Activated gamma-delta T cell (primary cell): ENCODE measurements around the gene ESRRB.
"Not testable (repeated sequence)": the region's sequence is repeated elsewhere in the genome, so short reads cannot be mapped to it uniquely, and the experiment has no call there.

Source experiments
- DNase-seq: peaks from one replicate; lab custom pipeline; 2025; lab: John Stamatoyannopoulos, UW

Gene ESRRB

GRCh38 chr14:76497550-76498462, 121.9 kb downstream of the ESRRB start:
- no peak for DNase-seq

- no peak for DNase-seq
Measured at GRCh38 chr14:76498463-76498935, 122.6 kb downstream of the ESRRB start.

GRCh38 chr14:76498976-76499375, 123.0 kb downstream of the ESRRB start:
- DNase-seq = no peak

- no peak for DNase-seq
Measured at GRCh38 chr14:76499399-76499798, 123.5 kb downstream of the ESRRB start.

GRCh38 chr14:76500011-76500410, 124.1 kb downstream of the ESRRB start:
- DNase-seq = no peak

- DNase-seq = no peak
Measured at GRCh38 chr14:76500480-76500879, 124.5 kb downstream of the ESRRB start.

DNA sequence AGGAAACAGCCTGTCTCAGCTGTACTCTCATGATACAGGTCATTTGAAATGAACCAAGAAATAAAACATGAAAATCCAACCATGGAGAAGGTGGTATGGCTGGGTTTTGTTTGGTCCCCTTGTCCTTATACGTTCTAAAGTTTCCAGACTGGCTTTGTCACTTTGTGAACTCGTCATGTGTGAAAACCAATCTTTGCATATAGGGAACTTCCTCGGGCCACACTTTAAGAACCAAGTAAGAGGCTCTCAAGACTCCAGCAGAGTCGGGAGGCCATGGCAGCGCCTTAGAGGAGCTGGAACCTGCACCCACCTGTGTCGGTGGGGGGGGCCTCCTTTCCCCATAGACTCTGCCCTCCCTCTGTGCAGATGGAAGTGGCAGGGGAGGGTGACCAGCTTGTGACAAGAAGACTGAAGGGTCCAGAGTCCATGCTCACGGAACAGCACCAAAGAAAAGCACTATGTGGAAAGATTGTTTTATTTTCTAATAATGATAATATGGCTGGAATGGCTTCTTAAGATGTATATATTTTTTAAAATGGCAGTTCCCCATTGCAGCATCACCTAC, 125.3 kb downstream of the ESRRB start:
- no peak for DNase-seq

DNA sequence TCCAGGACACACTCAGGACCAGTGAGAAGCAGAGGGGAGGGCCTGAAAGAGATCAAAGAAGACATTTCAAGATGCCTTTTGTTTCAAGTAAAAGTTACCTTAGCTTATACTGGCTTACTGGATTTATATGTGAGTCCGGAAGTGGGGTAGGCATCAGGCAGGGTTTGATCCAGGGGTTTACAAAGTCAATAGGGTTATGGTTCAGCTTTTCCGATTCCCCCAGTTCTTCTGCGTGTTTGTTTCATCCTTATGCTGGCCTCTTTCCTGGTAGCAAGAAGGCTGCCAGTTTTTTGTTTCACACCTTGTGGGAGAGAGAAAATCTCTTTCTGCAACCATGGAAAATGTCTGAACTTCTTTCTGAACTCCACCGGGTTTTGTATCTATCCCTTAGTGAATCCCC, 126.3 kb downstream of the ESRRB start:
- no peak for DNase-seq

DNA sequence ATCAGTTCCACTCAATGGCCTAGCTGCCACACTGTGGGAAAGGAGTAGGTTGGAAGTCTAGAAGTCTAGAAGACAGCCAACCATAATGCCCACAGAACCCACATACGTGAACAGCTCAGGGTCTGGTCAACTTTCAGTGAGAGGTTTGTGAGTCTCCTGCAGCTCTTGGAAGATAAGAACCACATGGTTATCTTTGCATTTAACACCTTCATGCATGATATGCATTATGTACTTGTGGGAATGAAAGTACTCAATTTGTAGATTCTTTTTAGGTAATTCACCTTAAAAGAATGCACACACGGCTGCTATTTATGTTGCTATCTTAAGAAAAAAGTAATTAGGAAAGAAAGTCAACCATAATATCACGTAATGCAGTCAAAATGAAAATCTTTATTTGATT, 126.7 kb downstream of the ESRRB start:
- no peak for DNase-seq

DNA sequence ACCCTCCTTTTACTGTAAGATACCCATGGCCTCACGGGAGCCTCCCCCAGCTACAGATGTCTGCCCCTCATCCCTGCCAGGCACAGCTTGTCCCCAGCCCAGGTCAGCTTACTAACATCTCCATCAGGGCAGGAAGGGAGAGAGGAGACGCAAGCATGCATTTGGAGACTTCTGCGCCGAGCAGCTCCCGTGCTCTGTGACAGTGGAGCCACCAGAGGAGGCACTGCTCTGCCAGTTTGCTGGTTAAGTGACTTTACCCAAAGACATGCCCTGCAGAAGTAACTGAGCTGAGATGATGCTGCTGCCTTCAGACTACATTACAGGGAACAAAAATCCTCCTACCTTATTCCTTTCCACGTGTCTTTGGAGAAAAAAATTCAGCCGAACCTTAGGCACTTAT, 133.4 kb downstream of the ESRRB start:
- DNase-seq = no peak

DNA sequence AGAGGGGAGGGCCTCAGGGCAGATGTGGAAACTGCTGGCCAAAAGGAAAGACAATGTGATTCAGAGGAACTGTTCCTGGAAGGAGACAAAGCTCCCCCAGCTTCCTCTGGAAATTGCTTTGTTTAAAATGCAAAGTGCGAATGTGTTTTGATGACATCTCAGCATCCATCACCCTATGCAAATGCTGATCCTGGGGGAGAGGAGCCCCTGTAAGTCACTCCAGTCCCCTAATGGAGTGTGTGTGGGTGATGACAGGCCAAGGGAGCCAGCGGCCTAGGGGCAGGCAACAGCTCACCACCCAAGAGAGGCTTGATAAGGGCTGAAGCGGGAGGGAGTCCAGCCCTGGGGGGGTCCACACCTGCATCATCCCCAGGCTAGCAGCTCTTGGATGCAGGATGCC, 134.2 kb downstream of the ESRRB start:
- no peak for DNase-seq

GRCh38 chr14:76514213-76514998, 138.5 kb downstream of the ESRRB start:
- DNase-seq = no peak

GRCh38 chr14:76516884-76517283, 140.9 kb downstream of the ESRRB start:
- DNase-seq = no peak

DNA sequence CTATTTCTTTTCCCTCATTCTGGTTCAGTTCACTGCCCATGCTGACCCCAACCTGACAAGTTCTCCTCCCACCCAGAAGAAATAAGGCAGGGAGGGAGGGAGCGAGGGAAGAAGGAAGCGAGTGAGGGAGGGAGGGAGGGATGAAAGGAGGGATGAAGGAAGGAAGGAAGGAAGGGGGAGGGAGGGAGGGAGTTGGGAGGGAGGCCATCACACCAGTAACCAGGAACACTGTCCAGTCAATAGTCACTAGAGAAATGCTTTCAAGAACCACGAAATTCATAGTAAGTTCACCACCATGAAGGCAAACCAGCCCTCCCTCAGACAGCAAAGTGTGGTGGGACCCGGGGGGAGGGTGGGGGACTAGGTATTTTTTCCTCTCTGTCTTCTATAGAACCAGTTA, 142.4 kb downstream of the ESRRB start:
- DNase-seq = no peak

GRCh38 chr14:76525106-76525821, 149.3 kb downstream of the ESRRB start:
- no peak for DNase-seq

DNA sequence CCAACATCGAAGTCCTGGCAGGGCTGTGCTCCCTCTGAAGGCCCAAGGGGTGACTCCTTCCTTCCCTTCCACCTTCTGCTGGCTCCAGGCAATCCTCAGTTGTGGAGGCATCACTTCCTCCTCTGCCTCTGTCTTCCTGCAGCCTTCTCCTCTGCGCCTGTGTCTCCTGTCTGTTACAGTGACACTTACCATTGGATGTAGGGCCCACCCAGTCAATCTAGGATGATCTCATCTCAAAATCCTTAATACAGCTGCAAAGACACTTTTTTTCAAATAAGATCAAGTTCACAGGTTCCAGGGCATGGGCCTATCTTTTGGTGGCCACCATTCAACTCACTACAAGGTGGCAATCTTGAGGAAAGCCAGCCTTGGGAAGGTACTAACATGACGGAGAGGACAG, 155.1 kb downstream of the ESRRB start:
- no peak for DNase-seq

- no peak for DNase-seq
Measured at GRCh38 chr14:76531821-76532318, 155.9 kb downstream of the ESRRB start.

GRCh38 chr14:76536636-76537035, 160.7 kb downstream of the ESRRB start:
- DNase-seq = not testable (repeated sequence)

GRCh38 chr14:76537906-76538647, 162.1 kb downstream of the ESRRB start:
- DNase-seq = no peak

DNA sequence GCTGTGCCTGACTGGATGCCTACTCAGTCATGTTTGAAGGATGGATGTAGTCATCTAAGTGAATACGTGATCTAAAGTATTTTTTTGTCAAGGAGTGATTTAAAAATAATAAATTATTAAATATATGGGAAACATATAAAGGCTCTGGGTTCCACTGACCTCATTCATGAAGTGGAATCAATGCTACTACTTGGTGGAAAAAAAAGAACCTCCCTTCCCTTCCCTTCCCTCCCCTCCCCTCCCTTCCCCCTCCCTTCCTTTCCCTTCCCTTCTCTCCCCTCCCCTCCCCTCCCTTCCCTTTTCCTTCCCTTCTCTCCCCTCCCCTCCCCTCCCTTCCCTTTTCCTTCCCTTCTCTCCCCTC, 162.7 kb downstream of the ESRRB start:
- DNase-seq = no peak

GRCh38 chr14:76539130-76539529, 163.2 kb downstream of the ESRRB start:
- DNase-seq = no peak
